GM12874 (cell line): ENCODE measurements around the gene CTNNA3.

Experiments
- TF ChIP-seq, protein P1 (sequence below): IDR thresholded peaks from 2 replicates; pipeline ENCODE4 v1.5.1; 2011; ENCODE audit warnings: low read depth, mild to moderate bottlenecking, control low read depth, low read length, moderate library complexity; ENCODE audit not compliant: insufficient read depth

CTNNA3 gene

DNA sequence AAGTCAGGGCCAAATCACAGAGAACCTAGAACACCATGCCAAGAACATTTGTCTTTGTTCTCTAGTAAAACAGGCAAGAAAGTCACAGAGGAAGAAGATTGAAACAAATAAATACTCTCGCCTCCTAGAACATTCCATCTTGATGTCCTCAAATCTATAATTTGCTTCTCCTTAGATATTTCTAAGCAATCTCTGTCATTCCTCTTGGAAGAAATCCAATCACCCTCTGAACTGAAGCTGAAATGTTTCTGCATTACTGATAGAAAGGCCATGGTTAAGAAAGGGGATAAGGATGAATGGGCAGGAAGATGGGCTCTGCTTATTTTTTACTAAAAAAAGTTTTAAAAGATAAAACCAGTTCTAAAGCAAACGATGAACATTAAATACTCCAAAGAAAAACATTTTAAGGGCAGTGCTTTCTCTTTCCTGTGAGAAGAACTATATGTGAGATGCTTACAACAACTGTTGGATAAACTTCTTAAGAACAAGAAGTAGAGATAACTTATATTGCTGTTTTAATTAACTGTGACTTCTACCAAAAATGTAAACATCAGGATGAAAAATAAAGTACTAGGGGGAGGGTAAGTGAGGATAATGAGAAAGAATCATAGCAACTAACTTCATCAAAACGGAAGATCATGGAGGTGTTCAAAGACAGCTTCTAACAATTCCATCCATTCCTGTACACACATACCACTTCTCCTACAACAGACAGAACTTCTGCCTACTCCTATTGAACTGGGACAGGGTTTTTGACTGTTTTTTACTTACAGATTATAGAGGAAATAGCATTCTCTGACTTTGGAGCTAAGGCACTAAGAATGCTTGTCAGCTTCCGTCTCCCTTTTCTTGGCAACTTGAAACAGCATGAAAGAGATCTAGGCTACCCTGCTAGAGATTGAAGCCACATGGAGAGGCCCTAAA lies 923.2 kb downstream of the CTNNA3 start:
- TF ChIP-seq, protein P1, sequence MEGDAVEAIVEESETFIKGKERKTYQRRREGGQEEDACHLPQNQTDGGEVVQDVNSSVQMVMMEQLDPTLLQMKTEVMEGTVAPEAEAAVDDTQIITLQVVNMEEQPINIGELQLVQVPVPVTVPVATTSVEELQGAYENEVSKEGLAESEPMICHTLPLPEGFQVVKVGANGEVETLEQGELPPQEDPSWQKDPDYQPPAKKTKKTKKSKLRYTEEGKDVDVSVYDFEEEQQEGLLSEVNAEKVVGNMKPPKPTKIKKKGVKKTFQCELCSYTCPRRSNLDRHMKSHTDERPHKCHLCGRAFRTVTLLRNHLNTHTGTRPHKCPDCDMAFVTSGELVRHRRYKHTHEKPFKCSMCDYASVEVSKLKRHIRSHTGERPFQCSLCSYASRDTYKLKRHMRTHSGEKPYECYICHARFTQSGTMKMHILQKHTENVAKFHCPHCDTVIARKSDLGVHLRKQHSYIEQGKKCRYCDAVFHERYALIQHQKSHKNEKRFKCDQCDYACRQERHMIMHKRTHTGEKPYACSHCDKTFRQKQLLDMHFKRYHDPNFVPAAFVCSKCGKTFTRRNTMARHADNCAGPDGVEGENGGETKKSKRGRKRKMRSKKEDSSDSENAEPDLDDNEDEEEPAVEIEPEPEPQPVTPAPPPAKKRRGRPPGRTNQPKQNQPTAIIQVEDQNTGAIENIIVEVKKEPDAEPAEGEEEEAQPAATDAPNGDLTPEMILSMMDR: no peak

DNA sequence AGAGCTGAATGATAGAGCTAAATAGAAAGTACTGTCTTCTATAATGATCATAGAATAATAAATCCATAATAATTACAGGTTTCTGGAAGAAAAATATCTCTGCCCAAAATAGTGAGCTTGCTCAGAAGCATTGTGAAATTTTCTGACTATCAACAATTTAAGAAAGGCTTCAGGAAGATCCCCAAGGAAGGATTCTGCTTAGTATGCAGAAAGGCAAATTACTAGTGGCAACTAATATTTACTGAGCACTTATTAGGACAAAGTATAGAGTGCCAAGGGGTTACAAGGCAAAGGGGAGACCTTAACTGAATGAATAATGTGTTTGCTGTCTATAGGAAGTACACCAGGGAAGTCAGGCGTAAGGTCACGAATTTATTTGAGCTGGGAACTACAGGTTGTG lies 928.3 kb downstream of the CTNNA3 start:
- TF ChIP-seq, protein P1: no peak

DNA sequence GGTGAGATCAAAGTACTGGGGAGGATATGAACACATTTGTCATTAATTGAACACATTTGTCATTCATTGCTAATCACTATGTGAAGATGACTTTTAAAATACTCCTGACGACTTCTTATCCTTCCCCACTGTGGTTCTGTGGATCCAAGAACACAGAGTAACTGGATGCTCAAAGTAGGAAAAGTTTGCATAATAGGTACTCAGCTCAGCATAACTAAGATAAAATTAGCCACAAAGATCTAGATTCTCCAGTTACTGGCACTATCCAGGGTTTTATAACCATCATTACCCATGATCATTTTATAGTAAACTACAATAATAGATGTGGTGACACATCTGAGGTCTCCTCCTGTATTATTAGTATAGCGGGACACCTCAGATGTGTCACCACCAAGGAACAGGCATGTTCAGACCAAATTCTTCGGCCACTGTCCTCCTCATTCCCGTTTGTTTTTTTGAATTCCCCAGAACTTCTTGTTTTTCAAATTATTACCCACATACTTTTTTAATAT lies 933.7 kb downstream of the CTNNA3 start:
- TF ChIP-seq, protein P1: no peak

DNA sequence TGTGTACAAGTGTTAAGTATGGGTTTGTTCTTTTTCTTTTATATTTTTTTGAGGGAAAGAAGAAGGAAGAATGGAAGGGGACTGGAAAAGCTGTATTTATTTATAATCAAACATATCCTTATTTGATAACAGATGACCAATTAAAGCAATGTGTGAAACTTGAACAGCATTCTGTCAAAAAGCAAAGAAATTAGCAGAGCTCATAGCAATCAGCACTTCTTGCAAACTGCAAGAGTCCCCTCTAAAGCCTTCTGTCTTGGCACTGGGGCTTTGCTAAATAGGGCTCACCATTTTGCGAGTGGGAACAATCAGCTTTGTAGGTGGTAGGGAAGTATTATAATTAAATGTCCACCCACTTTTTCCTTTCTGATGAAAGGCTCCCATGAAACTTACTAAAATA lies 935.1 kb downstream of the CTNNA3 start:
- TF ChIP-seq, protein P1: no peak

DNA sequence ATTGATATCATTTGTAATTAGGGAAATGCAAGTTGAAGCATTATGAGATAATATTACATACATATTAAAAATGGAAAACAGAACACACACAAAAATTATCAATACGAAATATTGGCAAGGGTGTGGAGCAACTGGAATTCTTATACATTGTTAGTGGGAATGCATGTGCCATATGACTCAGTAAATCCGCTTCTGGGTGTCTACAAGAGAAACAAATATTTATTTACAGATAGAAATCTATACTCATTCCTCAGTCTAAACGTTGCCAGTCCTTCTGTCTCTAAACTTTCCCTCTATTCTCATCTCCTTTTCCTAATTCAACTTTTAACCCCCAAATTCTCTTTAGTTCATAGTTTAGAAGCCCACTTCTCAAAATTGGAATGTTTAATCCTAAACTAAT lies 940.5 kb downstream of the CTNNA3 start:
- TF ChIP-seq, protein P1: no peak

DNA sequence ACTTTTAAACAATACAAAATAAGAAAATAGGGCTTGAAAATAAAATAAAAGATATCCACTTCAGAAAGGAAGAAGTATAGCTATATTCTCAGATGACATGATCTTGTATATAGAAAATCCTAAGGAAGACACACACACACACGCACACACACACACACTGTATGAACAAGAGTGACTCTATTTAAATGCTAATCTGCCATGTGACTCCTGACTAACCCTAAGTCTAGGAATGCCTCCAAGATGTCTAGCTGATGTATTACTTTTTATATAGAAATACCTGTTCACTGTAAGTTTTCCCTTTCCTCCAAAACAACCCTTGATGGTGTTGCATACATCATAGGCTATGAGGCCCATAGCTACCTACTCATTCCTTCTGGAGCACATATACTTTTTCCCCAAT lies 943.3 kb downstream of the CTNNA3 start:
- TF ChIP-seq, protein P1: no peak

DNA sequence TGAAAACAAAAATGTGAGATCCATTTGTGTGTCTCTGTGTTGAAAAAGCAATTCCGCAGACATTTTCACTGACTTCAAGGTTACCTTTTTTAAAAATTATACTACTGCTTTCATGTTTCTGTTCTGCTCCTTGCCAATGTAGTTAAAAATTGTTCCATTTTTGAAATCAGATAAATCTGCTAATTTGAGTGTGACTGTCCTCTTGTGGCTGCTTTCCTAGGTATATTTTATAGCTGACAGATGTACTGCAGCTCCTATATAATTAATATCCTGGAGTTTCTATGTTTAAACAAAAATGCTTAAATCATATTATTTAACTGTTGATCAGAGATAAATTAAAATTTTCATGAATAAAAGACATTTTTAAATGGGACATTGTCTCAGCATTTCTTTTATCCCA lies 947.8 kb downstream of the CTNNA3 start:
- TF ChIP-seq, protein P1: no peak
